ENCODE measurements around the gene KRTAP6-1. TPM values are rescaled to one million over a fixed set of nuclear protein-coding genes. Genes with fewer than 3 reads are reported as not detected.

Gene KRTAP6-1
- total and polyA plus RNA-seq, 8 donors, result not detected

GRCh38 chr21:30634906-30635305, 21.2 kb upstream of the KRTAP6-1 start, which contains the start of gene KRTAP20-2:
Gene KRTAP20-2 (plus strand): TSS chr21:30635206. CDS start chr21:30635264, 58 bp downstream.
- ATAC-seq (no peak), FAIRE-seq (no peak), DNase-seq (no peak)
- Histone ChIP-seq H3K27me3 (no peaks in the 10 kb centered on the region), H3K9me3 (no peaks in the 10 kb centered on the region), H3K4me3 (no peak within 1 kb of the TSS), H3K36me3 (no peaks in the 10 kb centered on the region), H3K27ac (no peak within 1 kb of the TSS), H3K4me1 (no peaks in the 10 kb centered on the region)
- TF ChIP-seq CTCF (IDR thresholded peaks at IDR 0.05), result no peak
- intact Hi-C loops (cut with DNase I), result no loop called here
- 75 to 92% methylated on average over 1 of the region's 1 CpG for whole genome bisulfite sequencing, 2 donors

GRCh38 chr21:30629200-30629599, 15.5 kb upstream of the KRTAP6-1 start:
- no peak for DNase-seq
- FAIRE-seq, result no peak
- Histone ChIP-seq H3K27me3 (no peaks in the 10 kb centered on the region), H3K4me3 (no peak overlapping the region), H3K9me3 (no peaks in the 10 kb centered on the region), H3K36me3 (no peaks in the 10 kb centered on the region), H3K27ac (no peak overlapping the region), H3K4me1 (no peaks in the 10 kb centered on the region)
- 30 to 36% methylated on average over 1 of the region's 1 CpG for WGBS, 2 donors
- no peak for TF ChIP-seq CTCF (IDR thresholded peaks at IDR 0.05)
- ATAC-seq, result no peak
- intact Hi-C loops (cut with DNase I), result no loop called here

GRCh38 chr21:30628109-30628508, 14.4 kb upstream of the KRTAP6-1 start:
- no peaks in the 10 kb centered on the region for H3K27me3 ChIP-seq
- intact Hi-C loops (cut with DNase I), result no loop called here
- H3K9me3 ChIP-seq, result no peaks in the 10 kb centered on the region
- FAIRE-seq (no peak), DNase-seq (no peak), ATAC-seq (no peak)
- H3K27ac ChIP-seq, result no peak overlapping the region
- H3K4me3 ChIP-seq, result no peak overlapping the region
- H3K36me3 ChIP-seq, result no peaks in the 10 kb centered on the region
- WGBS, 2 donors, result 68 to 71% methylated on average over 4 of the region's 4 CpGs
- no peak for TF ChIP-seq CTCF (IDR thresholded peaks at IDR 0.05)
- no peaks in the 10 kb centered on the region for H3K4me1 ChIP-seq

GRCh38 chr21:30625449-30626165, 11.9 kb upstream of the KRTAP6-1 start:
- DNase-seq (no peak), FAIRE-seq (no peak), ATAC-seq (no peak)
- no peaks in the 10 kb centered on the region for H3K27me3 ChIP-seq
- no peak overlapping the region for H3K27ac ChIP-seq
- intact Hi-C loops (cut with DNase I), result no loop called here
- no peak overlapping the region for H3K4me3 ChIP-seq
- H3K36me3 ChIP-seq, result no peaks in the 10 kb centered on the region
- no peaks in the 10 kb centered on the region for H3K9me3 ChIP-seq
- no peaks in the 10 kb centered on the region for H3K4me1 ChIP-seq
- no peak for TF ChIP-seq CTCF (IDR thresholded peaks at IDR 0.05)
- 71 to 72% methylated on average over 4 of the region's 4 CpGs for WGBS, 2 donors

- FAIRE-seq (no peak), ATAC-seq (no peak), DNase-seq (no peak)
- TF ChIP-seq CTCF (IDR thresholded peaks at IDR 0.05), result no peak
- H3K4me1 ChIP-seq, result no peaks in the 10 kb centered on the region
- 73 to 80% methylated on average over 3 of the region's 3 CpGs for WGBS, 2 donors
- intact Hi-C loops (cut with DNase I), result no loop called here
- H3K27ac ChIP-seq, result no peak overlapping the region
- no peaks in the 10 kb centered on the region for H3K36me3 ChIP-seq
- no peaks in the 10 kb centered on the region for H3K27me3 ChIP-seq
- H3K4me3 ChIP-seq, result no peak overlapping the region
- H3K9me3 ChIP-seq, result no peaks in the 10 kb centered on the region
Measured at GRCh38 chr21:30623362-30623761, 9.6 kb upstream of the KRTAP6-1 start.

Data from pancreas (tissue), 10 donors.